Erythroblast (primary cell): ENCODE data around the gene TNFSF13B.

Source experiments
- GATA1 ChIP-seq: IDR thresholded peaks from 2 replicates; pipeline ENCODE4 v1.6.1; 2011; ENCODE audit warnings: low read depth, mild to moderate bottlenecking, control low read depth, low read length, moderate library complexity
- POLR2A ChIP-seq: IDR thresholded peaks from 2 replicates; pipeline ENCODE4 v1.6.1; 2011; ENCODE audit warnings: mild to moderate bottlenecking, low read length

- no peak for TF ChIP-seq POLR2A
- no peak for TF ChIP-seq GATA1
These were observed 924 bp downstream of the TNFSF13B start for GRCh38 chr13:108270442-108270841.
